BJ (cell line): ENCODE measurements around the gene P3H2. TPM values are rescaled to one million over a fixed set of nuclear protein-coding genes. Genes with fewer than 3 reads are reported as not detected.

Source experiments
- CTCF ChIA-PET: fragments of 350-600 bp; formaldehyde crosslinking; extraction: SDS; loops from one replicate; lab custom pipeline; 2021; ENCODE audit warnings: antibody characterized with exemption, inconsistent platforms; lab: Yijun Ruan, JAX
- POLR2A ChIA-PET: fragments of 300-600 bp; sonication (Branson Sonifier 250); formaldehyde crosslinking; extraction: SDS; loops from one replicate; lab custom pipeline; 2021; ENCODE audit warnings: antibody characterized with exemption; lab: Charles Lee
- DNase-seq: peaks from one replicate; pipeline ENCODE4 v3.0.0-alpha.2; 2011; ENCODE audit warnings: low read depth
- H3K27me3 ChIP-seq: 2 replicates; pipeline ENCODE4 v1.6.0; 2011; ENCODE audit warnings: low read length; ENCODE audit not compliant: control insufficient read depth, insufficient read depth
- H3K36me3 ChIP-seq: 2 replicates; pipeline ENCODE4 v1.5.1; 2011; ENCODE audit warnings: low read length; ENCODE audit not compliant: control insufficient read depth, insufficient read depth
- H3K4me3 ChIP-seq: 2 replicates; pipeline ENCODE4 v1.5.1; 2011; ENCODE audit warnings: low read depth, mild to moderate bottlenecking, control low read depth, low read length
- polyA plus RNA-seq: library from polyadenylated mRNA; depleted of rRNA; stranded (reverse); fragments of >200 nt; gene quantifications from 2 replicates; pipeline ENCODE4 v1.2.3, GENCODE V29; 2011
- TF ChIP-seq, protein P1 (sequence below): IDR thresholded peaks from 2 replicates; pipeline ENCODE4 v1.5.1; 2011; ENCODE audit warnings: low read depth, mild to moderate bottlenecking, control low read depth, inconsistent platforms, low read length, moderate library complexity; ENCODE audit not compliant: insufficient read depth

P3H2 gene
- polyA plus RNA-seq, 1 experiment: 13.5 TPM

DNA sequence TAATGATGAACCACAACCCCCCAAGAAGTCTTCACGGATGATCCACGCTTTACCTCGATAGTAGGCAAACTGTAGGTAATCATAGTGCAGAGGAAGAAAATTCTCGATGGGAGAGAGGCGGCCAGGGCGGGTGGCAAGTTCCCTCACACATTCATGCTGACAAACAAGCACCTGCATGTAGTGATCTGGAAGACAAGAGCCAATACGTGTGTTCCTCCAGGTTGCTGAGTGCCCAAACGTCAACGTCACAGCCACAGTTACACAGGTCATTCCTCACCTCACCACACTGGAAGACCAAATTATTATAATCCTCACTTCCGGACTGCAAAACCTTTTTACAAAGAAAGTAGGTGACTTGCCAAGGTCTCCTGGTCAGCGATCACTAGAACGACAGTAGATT, 131.8 kb downstream of the P3H2 start:
- Histone ChIP-seq H3K36me3 (no peaks in the 10 kb centered on the region), H3K4me3 (no peak overlapping the region), H3K27me3 (no peaks in the 10 kb centered on the region)
- no peak for DNase-seq
- ChIA-PET CTCF (no interaction called here), POLR2A (no interaction called here)
- TF ChIP-seq, protein P1, sequence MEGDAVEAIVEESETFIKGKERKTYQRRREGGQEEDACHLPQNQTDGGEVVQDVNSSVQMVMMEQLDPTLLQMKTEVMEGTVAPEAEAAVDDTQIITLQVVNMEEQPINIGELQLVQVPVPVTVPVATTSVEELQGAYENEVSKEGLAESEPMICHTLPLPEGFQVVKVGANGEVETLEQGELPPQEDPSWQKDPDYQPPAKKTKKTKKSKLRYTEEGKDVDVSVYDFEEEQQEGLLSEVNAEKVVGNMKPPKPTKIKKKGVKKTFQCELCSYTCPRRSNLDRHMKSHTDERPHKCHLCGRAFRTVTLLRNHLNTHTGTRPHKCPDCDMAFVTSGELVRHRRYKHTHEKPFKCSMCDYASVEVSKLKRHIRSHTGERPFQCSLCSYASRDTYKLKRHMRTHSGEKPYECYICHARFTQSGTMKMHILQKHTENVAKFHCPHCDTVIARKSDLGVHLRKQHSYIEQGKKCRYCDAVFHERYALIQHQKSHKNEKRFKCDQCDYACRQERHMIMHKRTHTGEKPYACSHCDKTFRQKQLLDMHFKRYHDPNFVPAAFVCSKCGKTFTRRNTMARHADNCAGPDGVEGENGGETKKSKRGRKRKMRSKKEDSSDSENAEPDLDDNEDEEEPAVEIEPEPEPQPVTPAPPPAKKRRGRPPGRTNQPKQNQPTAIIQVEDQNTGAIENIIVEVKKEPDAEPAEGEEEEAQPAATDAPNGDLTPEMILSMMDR: no peak

DNA sequence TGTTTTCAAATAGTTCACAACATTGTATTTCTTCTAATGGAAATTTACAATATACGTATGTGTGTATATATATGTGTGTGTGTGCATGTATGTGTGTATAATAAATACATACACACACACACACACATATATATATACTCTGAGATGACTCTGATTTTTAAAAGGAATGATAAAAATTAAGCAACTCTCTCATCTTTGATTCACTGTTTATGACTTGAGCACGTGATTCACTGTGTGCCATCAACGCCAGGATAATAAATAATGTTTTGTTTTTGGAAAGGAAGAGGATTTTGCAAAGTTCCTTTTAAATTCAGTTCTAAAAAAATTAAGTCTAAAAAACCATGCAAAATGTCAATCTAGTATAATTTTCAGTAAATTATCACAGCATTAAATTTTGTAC, 132.4 kb downstream of the P3H2 start:
- DNase-seq: no peak
- no peaks in the 10 kb centered on the region for H3K27me3 ChIP-seq
- TF ChIP-seq, protein P1: no peak
- CTCF ChIA-PET: no interaction called here
- H3K4me3 ChIP-seq: no peak overlapping the region
- POLR2A ChIA-PET: no interaction called here
- no peaks in the 10 kb centered on the region for H3K36me3 ChIP-seq

DNA sequence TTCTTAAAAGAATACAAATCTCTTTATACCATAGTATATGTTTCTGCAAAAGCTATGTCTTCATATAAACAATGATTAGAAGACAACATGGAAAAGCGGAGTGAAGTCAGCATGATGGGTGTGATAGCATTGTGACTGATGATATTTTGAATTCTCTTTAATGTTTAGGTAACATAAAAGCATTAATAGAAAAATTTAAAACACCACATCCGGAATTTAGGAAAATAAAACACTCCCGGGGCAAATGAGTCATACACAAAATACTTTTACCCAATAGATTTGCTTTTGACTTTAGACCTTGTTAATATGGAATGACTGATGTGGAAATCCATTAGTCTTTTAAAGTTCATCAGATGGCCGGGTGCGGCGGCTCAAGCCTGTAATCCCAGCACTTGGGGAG, 134.7 kb downstream of the P3H2 start:
- Histone ChIP-seq H3K27me3 (no peaks in the 10 kb centered on the region), H3K36me3 (no peaks in the 10 kb centered on the region), H3K4me3 (no peak overlapping the region)
- ChIA-PET CTCF (interaction anchor here (0.9 kb wide), 1 partner anchor 13 kb away, joined by 3 read pairs; no protein-coding TSS in a partner anchor), POLR2A (no interaction called here)
- TF ChIP-seq, protein P1: no peak
- no peak for DNase-seq

GRCh38 chr3:189983612-189984011, 137.1 kb downstream of the P3H2 start:
- ChIA-PET POLR2A (no interaction called here), CTCF (no interaction called here)
- Histone ChIP-seq H3K27me3 (no peaks in the 10 kb centered on the region), H3K4me3 (no peak overlapping the region), H3K36me3 (no peaks in the 10 kb centered on the region)
- no peak for DNase-seq
- TF ChIP-seq, protein P1: no peak

DNA sequence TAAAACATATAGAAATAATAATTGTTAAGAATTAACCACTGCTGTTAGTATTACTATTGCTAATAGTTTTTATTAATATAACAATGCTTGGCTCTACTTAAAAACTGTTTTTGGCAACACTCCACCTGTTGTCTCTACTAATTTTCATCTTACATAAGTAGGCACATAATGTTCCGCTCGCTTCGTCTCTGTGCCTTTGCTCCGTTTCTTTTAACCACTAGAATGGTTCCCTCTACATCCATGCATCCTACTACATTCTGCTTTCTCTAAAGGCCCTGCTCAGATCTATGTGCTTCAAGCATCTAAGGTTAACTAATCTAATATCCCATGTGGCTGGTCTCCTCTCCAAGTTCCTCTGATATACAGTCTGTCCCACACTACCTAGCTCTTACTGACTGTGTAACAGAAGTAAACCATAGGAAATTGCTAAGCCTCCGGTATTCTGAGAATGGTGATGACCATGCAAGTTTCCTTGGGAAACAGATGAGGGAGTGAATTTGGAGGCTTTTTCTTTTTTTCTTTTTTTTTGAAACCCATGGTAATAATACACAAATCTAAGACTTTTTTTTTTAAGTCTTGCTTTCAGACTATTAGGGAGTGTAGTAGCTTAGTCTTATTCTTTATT, 138.3 kb downstream of the P3H2 start:
- Histone ChIP-seq H3K4me3 (no peak overlapping the region), H3K27me3 (no peaks in the 10 kb centered on the region), H3K36me3 (no peaks in the 10 kb centered on the region)
- TF ChIP-seq, protein P1: no peak
- POLR2A ChIA-PET: interaction anchor here (0.6 kb wide), 1 partner anchor 111 kb away, joined by 3 read pairs; no protein-coding TSS in a partner anchor
- CTCF ChIA-PET: interaction anchor here (0.8 to 2.1 kb wide), 4 partner anchors 18 to 363 kb away, joined by 3 to 7 read pairs (median 3); no protein-coding TSS in a partner anchor
- DNase-seq: no peak
